Measurements from ENCODE around the gene ELP4. TPM values are rescaled to one million over a fixed set of nuclear protein-coding genes. Genes with fewer than 3 reads are reported as not detected.

The ELP4 gene
- polyA plus RNA-seq, 3 donors = 6.0 to 17.8 (median 16.4) TPM

GRCh38 chr11:31827455-31828206 lies 318.1 kb downstream of the ELP4 start:
- Mint-ChIP-seq H3K36me3 (peaks cover 0 to 9% of the 10 kb centered on the region in 2 donors), H3K27ac (no peak overlapping the region), H3K9me3 (peaks cover 0 to 26% (median 13%) of the 10 kb centered on the region in 7 donors), H3K27me3 (ENCODE audit: low read depth in 3 of 3) (peaks cover 80 to 87% (median 83%) of the 10 kb centered on the region in 3 donors), H3K4me1 (peaks cover 13% of the 10 kb centered on the region), H3K4me3 (peak overlapping the region in 1 of 2 donors; percentile 76)
- intact Hi-C loops (cut with micrococcal nuclease) = no loop called here
- Histone ChIP-seq H3K36me3 (replicated peaks in 1 of 2; ENCODE audit: control insufficient read depth in 1 of 2, insufficient read depth in 2 of 2, low read length in 2 of 2) (no peaks in the 10 kb centered on the region), H3K4me3 (replicated peaks in 1 of 3; ENCODE audit: low read depth in 2 of 3, low read length in 3 of 3) (no peak overlapping the region), H3K27me3 (ENCODE audit: control insufficient read depth in 2 of 2, insufficient read depth in 2 of 2, low read length in 2 of 2) (peaks cover 83 to 99% of the 10 kb centered on the region in 2 donors), H4K20me1 (ENCODE audit: insufficient read depth, low read length) (no peaks in the 10 kb centered on the region), H3K4me2 (replicated peaks; ENCODE audit: extremely low read depth, low read length, poor library complexity, severe bottlenecking) (no peak overlapping the region), H3K27ac (ENCODE audit: low read depth in 1 of 2, low read length in 2 of 2) (no peak overlapping the region), H3K79me2 (ENCODE audit: insufficient read depth, low read length) (no peaks in the 10 kb centered on the region), H3K9me3 (replicated peaks in 1 of 2; ENCODE audit: control insufficient read depth in 1 of 2, insufficient read depth in 1 of 2, low read length in 2 of 2) (peaks cover 5 to 35% of the 10 kb centered on the region in 2 donors), H3K4me1 (ENCODE audit: control insufficient read depth in 1 of 2, insufficient read depth in 2 of 2, low read length in 2 of 2) (no peaks in the 10 kb centered on the region), H3K9ac (ENCODE audit: insufficient read depth, low read length, poor library complexity, severe bottlenecking) (no peak overlapping the region), H2AFZ (ENCODE audit: insufficient read depth, low read depth, low read length, poor library complexity, severe bottlenecking) (no peak overlapping the region)
- WGBS (ENCODE audit: insufficient coverage) = 15% methylated on average over 5 of the region's 18 CpGs
- TF ChIP-seq, protein P1, sequence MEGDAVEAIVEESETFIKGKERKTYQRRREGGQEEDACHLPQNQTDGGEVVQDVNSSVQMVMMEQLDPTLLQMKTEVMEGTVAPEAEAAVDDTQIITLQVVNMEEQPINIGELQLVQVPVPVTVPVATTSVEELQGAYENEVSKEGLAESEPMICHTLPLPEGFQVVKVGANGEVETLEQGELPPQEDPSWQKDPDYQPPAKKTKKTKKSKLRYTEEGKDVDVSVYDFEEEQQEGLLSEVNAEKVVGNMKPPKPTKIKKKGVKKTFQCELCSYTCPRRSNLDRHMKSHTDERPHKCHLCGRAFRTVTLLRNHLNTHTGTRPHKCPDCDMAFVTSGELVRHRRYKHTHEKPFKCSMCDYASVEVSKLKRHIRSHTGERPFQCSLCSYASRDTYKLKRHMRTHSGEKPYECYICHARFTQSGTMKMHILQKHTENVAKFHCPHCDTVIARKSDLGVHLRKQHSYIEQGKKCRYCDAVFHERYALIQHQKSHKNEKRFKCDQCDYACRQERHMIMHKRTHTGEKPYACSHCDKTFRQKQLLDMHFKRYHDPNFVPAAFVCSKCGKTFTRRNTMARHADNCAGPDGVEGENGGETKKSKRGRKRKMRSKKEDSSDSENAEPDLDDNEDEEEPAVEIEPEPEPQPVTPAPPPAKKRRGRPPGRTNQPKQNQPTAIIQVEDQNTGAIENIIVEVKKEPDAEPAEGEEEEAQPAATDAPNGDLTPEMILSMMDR (IDR thresholded peaks at IDR 0.05) = no peak
- no peak for DNase-seq

GRCh38 chr11:31828217-31828616 lies 318.6 kb downstream of the ELP4 start:
- peak overlapping the region in 1 of 2 donors; percentile 49 for H3K4me3 Mint-ChIP-seq
- intact Hi-C loops (cut with micrococcal nuclease) = no loop called here
- peaks cover 74 to 81% (median 78%) of the 10 kb centered on the region in 3 donors for H3K27me3 Mint-ChIP-seq (ENCODE audit: low read depth in 3 of 3)

More at GRCh38 chr11:31828217-31828616, 318.6 kb downstream of the ELP4 start:
- Histone ChIP-seq H3K4me2 (replicated peaks; ENCODE audit: extremely low read depth, low read length, poor library complexity, severe bottlenecking) (no peak overlapping the region), H4K20me1 (ENCODE audit: insufficient read depth, low read length) (no peaks in the 10 kb centered on the region), H3K9me3 (replicated peaks in 1 of 2; ENCODE audit: control insufficient read depth in 1 of 2, insufficient read depth in 1 of 2, low read length in 2 of 2) (peaks cover 5 to 30% of the 10 kb centered on the region in 2 donors), H3K27me3 (ENCODE audit: control insufficient read depth in 2 of 2, insufficient read depth in 2 of 2, low read length in 2 of 2) (peaks cover 82 to 99% of the 10 kb centered on the region in 2 donors), H2AFZ (ENCODE audit: insufficient read depth, low read depth, low read length, poor library complexity, severe bottlenecking) (no peak overlapping the region), H3K4me1 (ENCODE audit: control insufficient read depth in 1 of 2, insufficient read depth in 2 of 2, low read length in 2 of 2) (no peaks in the 10 kb centered on the region), H3K9ac (ENCODE audit: insufficient read depth, low read length, poor library complexity, severe bottlenecking) (no peak overlapping the region), H3K4me3 (replicated peaks in 1 of 3; ENCODE audit: low read depth in 2 of 3, low read length in 3 of 3) (no peak overlapping the region), H3K79me2 (ENCODE audit: insufficient read depth, low read length) (no peaks in the 10 kb centered on the region), H3K27ac (ENCODE audit: low read depth in 1 of 2, low read length in 2 of 2) (no peak overlapping the region), H3K36me3 (replicated peaks in 1 of 2; ENCODE audit: control insufficient read depth in 1 of 2, insufficient read depth in 2 of 2, low read length in 2 of 2) (no peaks in the 10 kb centered on the region)
- TF ChIP-seq, protein P1 (IDR thresholded peaks at IDR 0.05) = no peak
- WGBS (ENCODE audit: insufficient coverage) = no CpG with 5 or more reads among the region's 7 CpGs
- H3K9me3 Mint-ChIP-seq = peaks cover 0 to 20% (median 12%) of the 10 kb centered on the region in 7 donors
- peaks cover 0 to 9% of the 10 kb centered on the region in 2 donors for H3K36me3 Mint-ChIP-seq
- DNase-seq = no peak
- H3K4me1 Mint-ChIP-seq = peaks cover 13% of the 10 kb centered on the region
- H3K27ac Mint-ChIP-seq = no peak overlapping the region

All from CD14-positive monocyte (primary cell).